AG08395 (cell line): Measurements from ENCODE around the gene SCAMP4.
A peak's percentile ranks its signal among the peaks of the same experiment; 100 is the strongest.

Experiments
- DNase-seq: peaks from one replicate; pipeline ENCODE4 v3.0.0; 2012; ENCODE audit warnings: mixed read lengths, low spot score

SCAMP4 gene

GRCh38 chr19:1956868-1957492 lies 51.8 kb downstream of the SCAMP4 start:
- DNase-seq: peak; percentile 17

DNA sequence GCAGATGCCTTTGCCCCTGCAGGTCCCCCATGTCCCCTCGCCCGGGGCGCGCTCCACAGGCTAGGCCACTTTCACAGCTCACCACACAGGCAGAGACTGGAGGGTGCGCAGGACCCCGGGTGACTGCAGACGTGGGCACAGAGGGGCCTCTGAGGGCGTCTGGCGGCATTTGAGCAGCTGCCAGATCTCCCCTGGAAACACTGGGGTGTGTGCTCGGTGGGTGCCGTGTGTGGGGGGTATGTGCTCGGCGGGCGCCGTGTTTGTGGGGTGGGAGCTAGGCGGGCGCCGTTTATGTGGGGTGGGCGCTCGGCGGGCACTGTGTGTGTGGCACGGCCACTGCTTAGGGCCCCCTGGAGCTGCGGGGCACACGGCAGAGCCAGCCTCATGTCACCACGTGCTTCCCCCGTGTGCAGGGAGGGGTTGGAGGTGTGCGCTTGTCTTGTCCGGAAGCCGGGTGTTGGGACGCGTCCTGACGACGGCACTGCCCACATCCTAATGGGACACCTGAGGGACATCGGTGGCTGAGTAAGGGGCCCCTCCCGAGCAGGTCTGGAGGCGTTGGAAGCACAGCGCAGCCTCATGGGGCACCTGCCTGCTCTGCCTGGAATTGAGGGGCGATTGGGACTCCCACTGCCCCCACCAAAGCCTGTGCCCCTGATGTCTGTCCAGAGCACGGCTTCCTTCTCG lies 52.5 kb downstream of the SCAMP4 start:
- no peak for DNase-seq

DNA sequence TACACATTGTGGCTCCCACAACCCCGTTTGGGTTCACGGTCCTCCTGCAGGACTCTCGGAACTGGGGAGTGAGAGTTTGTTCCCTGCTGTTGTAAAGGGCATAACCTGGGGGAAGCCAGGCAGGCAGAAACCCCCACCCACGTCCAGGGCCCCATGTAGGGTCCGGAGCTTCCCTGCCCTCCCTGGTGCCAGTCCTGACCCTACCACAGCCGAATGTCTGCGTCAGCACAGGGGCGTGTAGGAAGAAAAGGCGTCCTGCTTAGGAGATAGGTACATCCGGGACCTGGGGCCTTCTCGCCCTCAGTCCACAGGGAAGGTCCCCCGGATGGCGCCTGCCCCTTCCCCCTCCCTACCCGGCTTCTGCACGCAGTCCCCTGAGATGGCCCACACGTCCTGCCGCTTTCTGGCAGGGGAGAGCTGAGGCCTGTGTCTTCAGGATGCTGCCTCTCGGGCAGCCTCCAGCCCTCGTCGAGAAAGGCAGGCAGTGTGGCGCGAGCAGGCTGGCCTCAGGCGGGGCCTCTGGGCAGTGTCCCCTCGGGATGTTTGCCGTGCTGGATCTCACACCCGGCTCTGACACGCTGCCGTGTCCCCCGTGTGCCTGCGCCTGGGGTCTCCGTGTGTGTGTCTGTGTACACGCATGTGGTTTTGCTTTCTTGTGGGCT lies 54.9 kb downstream of the SCAMP4 start:
- no peak for DNase-seq

- DNase-seq: no peak
Measured at GRCh38 chr19:1961000-1961883, 56.0 kb downstream of the SCAMP4 start.

DNA sequence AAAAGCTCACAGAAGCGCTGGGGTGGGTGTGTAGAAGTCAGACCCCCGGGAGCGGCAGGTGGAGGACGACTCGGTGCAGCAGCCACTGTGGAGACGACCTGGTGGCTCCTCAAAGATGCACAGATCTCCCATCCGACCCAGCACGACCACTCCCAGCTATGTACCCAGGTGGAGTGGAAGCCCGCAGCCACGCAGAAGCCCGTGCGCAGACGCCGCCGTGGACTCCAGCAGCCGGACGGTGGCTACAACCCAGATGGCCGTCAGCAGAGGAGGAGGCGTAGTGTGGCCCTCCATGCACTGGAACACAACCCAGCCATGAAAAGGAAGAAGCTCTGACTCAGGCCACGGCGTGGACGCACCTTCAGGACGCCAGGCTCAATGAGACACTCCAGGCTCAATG lies 57.5 kb downstream of the SCAMP4 start:
- no peak for DNase-seq

- DNase-seq: no peak
Measured at GRCh38 chr19:1967087-1967608, 61.9 kb downstream of the SCAMP4 start.

DNA sequence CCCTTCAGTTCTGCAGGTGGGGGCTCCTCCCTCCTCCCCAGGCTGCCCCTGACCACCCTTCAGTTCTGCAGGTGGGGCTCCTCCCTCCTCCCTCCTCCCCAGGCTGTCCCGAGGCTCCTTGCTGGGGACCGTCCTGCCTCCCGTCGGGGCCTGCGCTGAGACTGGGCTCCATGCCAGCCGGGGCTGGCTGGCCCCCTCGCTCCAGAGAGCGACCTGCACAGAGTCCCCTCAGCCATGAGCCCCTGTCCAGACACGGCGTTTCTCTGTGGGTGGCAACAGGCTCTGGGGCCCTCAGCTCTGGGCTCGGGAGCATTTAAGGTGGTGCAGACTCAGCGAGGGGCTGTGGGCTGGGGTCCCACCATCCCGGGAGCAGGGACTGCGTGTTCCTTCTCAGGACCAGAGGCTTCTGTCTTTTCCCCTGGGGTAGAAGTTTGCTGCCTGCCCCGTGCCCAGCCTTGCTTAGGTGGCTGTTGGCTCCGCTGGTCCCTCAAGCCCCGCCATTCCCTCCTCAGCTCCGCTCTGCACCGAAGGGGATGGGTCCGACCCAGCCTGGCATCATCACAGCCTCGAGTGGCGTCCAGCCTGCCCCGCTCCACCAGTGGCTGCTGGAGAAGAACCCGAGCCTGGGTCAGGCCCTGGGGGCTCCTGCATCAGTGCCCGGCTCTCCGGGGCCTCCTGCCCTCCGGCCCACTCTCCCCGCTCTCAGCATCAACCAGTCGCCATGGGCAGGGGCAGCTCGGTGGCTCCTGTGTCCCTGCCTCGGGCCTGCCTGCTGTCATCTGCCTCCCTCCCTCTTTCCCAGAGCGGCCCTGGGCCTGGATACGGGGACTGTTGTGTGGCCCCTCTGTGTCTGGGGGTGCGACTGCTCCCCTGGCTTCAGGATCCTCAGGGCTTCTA lies 63.3 kb downstream of the SCAMP4 start:
- no peak for DNase-seq

DNA sequence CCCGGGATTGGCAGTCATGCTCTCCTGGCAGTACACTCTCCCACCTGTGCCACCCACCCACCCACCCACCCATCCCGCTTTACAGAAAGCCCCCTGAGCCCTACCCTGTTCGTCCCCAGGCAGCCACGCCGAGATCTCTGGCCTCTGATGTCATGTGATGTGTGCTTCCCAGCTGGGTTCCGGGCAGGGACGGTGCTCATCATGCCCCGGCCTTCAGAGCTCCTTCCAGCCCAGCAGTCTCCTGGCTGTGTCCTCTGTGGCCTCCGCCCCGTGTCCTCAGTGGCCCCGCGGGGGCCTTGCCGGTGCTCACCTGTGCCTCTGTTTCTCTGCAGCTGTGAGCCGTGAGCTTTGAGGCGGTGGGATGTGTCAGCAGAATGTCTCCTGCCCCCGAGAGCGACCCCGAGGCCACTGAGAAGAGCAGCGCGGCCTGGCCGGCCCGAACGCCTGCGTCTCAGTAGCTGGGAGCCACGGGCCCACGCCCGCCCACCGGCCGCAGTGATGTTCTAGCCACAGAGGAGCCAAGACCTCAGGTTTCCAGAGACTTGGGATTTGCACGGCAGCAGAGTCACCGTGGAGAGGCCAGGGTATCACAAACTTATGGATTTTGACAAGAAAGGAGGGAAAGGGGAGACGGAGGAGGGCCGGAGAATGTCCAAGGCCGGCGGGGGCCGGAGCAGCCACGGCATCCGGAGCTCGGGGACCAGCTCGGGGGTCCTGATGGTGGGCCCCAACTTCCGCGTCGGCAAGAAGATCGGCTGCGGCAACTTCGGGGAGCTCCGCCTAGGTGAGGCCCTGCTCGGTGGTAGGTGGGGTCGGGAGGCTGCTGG lies 64.2 kb downstream of the SCAMP4 start:
- DNase-seq: no peak

DNA sequence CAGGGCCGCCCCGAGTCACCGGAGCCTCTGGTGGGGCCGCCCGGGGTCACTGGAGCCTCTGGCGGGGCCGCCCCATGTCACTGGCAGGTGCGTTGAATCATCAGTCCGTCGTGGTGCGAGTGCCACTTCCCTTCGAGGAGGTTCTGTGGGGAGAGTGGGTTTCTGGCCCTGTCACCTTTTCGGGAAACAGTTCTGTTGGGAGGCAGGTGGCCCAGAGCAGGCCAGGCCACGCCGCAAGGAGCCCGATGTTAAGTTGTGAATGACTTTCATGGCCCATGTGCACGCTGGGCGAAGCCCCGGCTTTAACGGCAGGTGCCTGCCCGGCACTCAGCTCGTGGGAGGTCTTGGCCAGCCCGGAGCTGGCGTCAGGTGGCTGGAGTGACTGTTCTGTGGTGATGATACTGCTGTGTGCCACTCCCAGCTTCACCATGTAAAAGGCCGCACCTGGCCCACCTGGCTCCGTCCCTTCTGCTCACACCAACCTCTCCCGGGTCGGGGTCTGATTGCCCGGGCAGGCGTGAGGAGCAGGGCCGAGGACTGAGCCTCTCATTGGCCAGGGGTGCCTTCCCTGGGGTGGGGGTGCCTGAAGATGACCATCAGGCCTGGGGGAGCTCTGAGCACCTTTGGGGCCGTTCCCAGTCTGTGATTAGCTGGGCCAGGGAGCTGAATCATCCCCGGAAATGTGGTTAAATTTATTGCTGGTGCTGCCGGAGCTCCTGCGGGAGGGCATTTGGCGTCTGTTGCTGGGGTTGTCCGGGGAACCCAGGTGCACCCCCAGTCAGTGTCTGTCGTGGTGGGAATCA lies 65.0 kb downstream of the SCAMP4 start:
- DNase-seq: peak; percentile 30

- no peak for DNase-seq
Measured at GRCh38 chr19:1970806-1971502, 65.8 kb downstream of the SCAMP4 start.

- DNase-seq: no peak
Measured at GRCh38 chr19:1974381-1975161, 69.4 kb downstream of the SCAMP4 start.

- DNase-seq: peak; percentile 22
Measured at GRCh38 chr19:1975162-1975480, 69.9 kb downstream of the SCAMP4 start.
